HG02571 (cell line): Measurements from ENCODE around the gene LAMC2.

Experiments
- ATAC-seq: cut with Tn5 transposase; IDR thresholded peaks from one replicate; pipeline ENCODE4 v1.9.1; 2021; ENCODE audit warnings: mild to moderate bottlenecking, moderate library complexity; ENCODE audit not compliant: unreplicated experiment

The LAMC2 gene

GRCh38 chr1:183283286-183283685, 97.2 kb downstream of the LAMC2 start:
- no peak for ATAC-seq

- ATAC-seq: no peak
Observed at GRCh38 chr1:183284086-183284485, 98.0 kb downstream of the LAMC2 start.

GRCh38 chr1:183285256-183285655, 99.2 kb downstream of the LAMC2 start:
- no peak for ATAC-seq

GRCh38 chr1:183285746-183286145, 99.7 kb downstream of the LAMC2 start:
- no peak for ATAC-seq

- ATAC-seq: no peak
Observed at GRCh38 chr1:183287191-183287675, 101.2 kb downstream of the LAMC2 start.

GRCh38 chr1:183288583-183288982, 102.5 kb downstream of the LAMC2 start:
- no peak for ATAC-seq

GRCh38 chr1:183289051-183289496, 103.0 kb downstream of the LAMC2 start:
- no peak for ATAC-seq

- no peak for ATAC-seq
Observed at GRCh38 chr1:183290628-183291027, 104.6 kb downstream of the LAMC2 start.

GRCh38 chr1:183291216-183291762, 105.2 kb downstream of the LAMC2 start:
- ATAC-seq: no peak

- ATAC-seq: no peak
Observed at GRCh38 chr1:183291802-183292514, 105.9 kb downstream of the LAMC2 start.

- ATAC-seq: no peak
Observed at GRCh38 chr1:183293241-183293640, 107.2 kb downstream of the LAMC2 start.

GRCh38 chr1:183293876-183294275, 107.8 kb downstream of the LAMC2 start:
- ATAC-seq: no peak
